Posterior cingulate gyrus (tissue), 11 donors: ENCODE results near the gene TTC38.

Experiments
- DNase-seq, 10 donors: peaks; one replicate each; pipeline versions ENCODE4 v3.0.0 to v3.0.0-alpha.2; 2020 to 2021; ENCODE audit warnings: mixed read lengths in 3 of 10
- intact Hi-C: fragments of 100-400 bp; cut with DNase I; formaldehyde crosslinking; loops from one replicate; pipeline ENCODE4 v1.15.1; 2023

The TTC38 gene

GRCh38 chr22:46274381-46274780 is 6.6 kb downstream of the TTC38 start:
- peak in 2 of 10 donors; percentile 33 to 39 for DNase-seq
- intact Hi-C loops: no loop called here

GRCh38 chr22:46275455-46276122 is 7.8 kb downstream of the TTC38 start:
- intact Hi-C loops: no loop called here
- DNase-seq: no peak

- intact Hi-C loops: no loop called here
- DNase-seq: peak in 1 of 10 donors; percentile 35
Observed at GRCh38 chr22:46276563-46276962, 8.8 kb downstream of the TTC38 start.

GRCh38 chr22:46278656-46279645 is 11.1 kb downstream of the TTC38 start:
- intact Hi-C loops: no loop called here

GRCh38 chr22:46280063-46280817 is 12.4 kb downstream of the TTC38 start:
- peak in 3 of 10 donors; percentile 60 to 80 (median 69) for DNase-seq
- intact Hi-C loops: no loop called here

More at GRCh38 chr22:46278656-46279645, 11.1 kb downstream of the TTC38 start:
- DNase-seq: peak in 3 of 10 donors; percentile 57 to 71 (median 70)

GRCh38 chr22:46280999-46281623 is 13.3 kb downstream of the TTC38 start:
- DNase-seq: peak in 6 of 10 donors; percentile 28 to 87 (median 51)

GRCh38 chr22:46281866-46282678 is 14.3 kb downstream of the TTC38 start:
- DNase-seq: peak in 3 of 10 donors; percentile 25 to 75 (median 54)
- intact Hi-C loops: no loop called here

More at GRCh38 chr22:46280999-46281623, 13.3 kb downstream of the TTC38 start:
- intact Hi-C loops: no loop called here

GRCh38 chr22:46286006-46286405 is 18.2 kb downstream of the TTC38 start:
- DNase-seq: peak in 1 of 10 donors; percentile 55
- intact Hi-C loops: no loop called here

GRCh38 chr22:46286941-46287872 is 19.4 kb downstream of the TTC38 start:
- DNase-seq: peak in 3 of 10 donors; percentile 9 to 73 (median 72)
- intact Hi-C loops: no loop called here

- intact Hi-C loops: no loop called here
- DNase-seq: peak in 3 of 10 donors; percentile 63 to 75 (median 72)
Observed at GRCh38 chr22:46287873-46288751, 20.3 kb downstream of the TTC38 start.

GRCh38 chr22:46288846-46289243 is 21.0 kb downstream of the TTC38 start:
- DNase-seq: peak in 1 of 10 donors; percentile 52
- intact Hi-C loops: no loop called here

GRCh38 chr22:46289244-46289891 is 21.6 kb downstream of the TTC38 start:
- intact Hi-C loops: no loop called here
- DNase-seq: peak in 3 of 10 donors; percentile 30 to 78 (median 75)

GRCh38 chr22:46290121-46290842 is 22.5 kb downstream of the TTC38 start:
- intact Hi-C loops: no loop called here
- peak in 3 of 10 donors; percentile 22 to 49 (median 42) for DNase-seq

- DNase-seq: peak in 3 of 10 donors; percentile 39 to 81 (median 58)
- intact Hi-C loops: no loop called here
Observed at GRCh38 chr22:46290843-46291785, 23.3 kb downstream of the TTC38 start.

GRCh38 chr22:46292173-46292572 is 24.4 kb downstream of the TTC38 start:
- intact Hi-C loops: no loop called here
- no peak for DNase-seq
